Stimulated activated CD4-positive, alpha-beta T cell treated with anti-CD3 and anti-CD28 coated beads, Interleukin-4, amount 100 ng/mL, for 48 hours (primary cell): ENCODE data around the gene ANKRD20A1.
"Not testable (repeated sequence)": the region's sequence is repeated elsewhere in the genome, so short reads cannot be mapped to it uniquely, and the experiment has no call there.

Experiments
- DNase-seq, 2 donors: peaks; one replicate each; pipeline ENCODE4 v3.0.0-alpha.2; 2020; ENCODE audit warnings: low read depth in 2 of 2

The ANKRD20A1 gene

GRCh38 chr9:67858871-67859270 lies at the start of gene ANKRD20A1:
Gene ANKRD20A1, plus strand, starts transcription at chr9:67858931. Its CDS starts 496 bp downstream, at chr9:67859427.
- DNase-seq: not testable (repeated sequence)

DNA sequence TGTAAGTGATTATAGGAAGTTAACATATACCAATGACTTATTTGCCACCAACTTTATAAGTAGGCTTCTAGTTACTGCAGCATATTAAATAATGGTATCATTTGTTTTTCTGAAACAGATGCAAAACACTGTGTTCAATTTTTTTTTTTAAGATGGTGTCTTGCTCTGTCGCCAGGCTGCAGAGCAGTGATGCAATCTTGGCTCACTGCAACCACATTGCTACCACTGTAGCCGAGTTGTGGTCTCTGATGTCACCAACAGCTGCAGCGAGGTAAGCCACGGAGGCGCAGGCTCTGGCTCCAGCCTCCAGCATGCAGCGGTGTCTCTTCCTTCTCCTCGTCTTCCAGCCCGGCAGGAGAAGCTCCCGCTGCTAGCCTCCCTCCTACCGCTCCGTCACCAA lies 26.6 kb upstream of the ANKRD20A1 start:
- not testable (repeated sequence) for DNase-seq
